Prostate gland (tissue), 2 donors: Measurements from ENCODE around the gene KBTBD13. TPM values are rescaled to one million over a fixed set of nuclear protein-coding genes. Genes with fewer than 3 reads are reported as not detected.
"Not testable (repeated sequence)": the region's sequence is repeated elsewhere in the genome, so short reads cannot be mapped to it uniquely, and the experiment has no call there.

Experiments
- DNase-seq: peaks from one replicate; pipeline ENCODE4 v3.0.0-alpha.2; 2019; ENCODE audit warnings: low spot score
- H3K27ac ChIP-seq, 2 donors: fragments of 200-600 bp; sonication (generic); 2 replicates each; pipeline ENCODE4 v1.5.1; 2017 to 2019
- H3K27me3 ChIP-seq: fragments of 200-600 bp; sonication (generic); replicated peaks from 2 replicates; pipeline ENCODE4 v1.5.1; 2019; ENCODE audit not compliant: insufficient read depth
- H3K36me3 ChIP-seq, 2 donors: fragments of 200-600 bp; sonication (generic); 1 replicate in 1 of 2; 2 replicates in 1 of 2; pipeline versions ENCODE4 v1.5.1 to v1.8.1; 2017 to 2019
- H3K4me1 ChIP-seq: fragments of 200-600 bp; sonication (generic); replicated peaks from 2 replicates; pipeline ENCODE4 v1.5.1; 2019
- H3K4me3 ChIP-seq, 2 donors: fragments of 200-600 bp; sonication (generic); 2 replicates each; pipeline ENCODE4 v1.5.1; 2017 to 2019
- H3K9me3 ChIP-seq: fragments of 200-600 bp; sonication (generic); 2 replicates; pipeline ENCODE4 v1.5.1; 2017
- POLR2A ChIP-seq: fragments of 450-650 bp; IDR thresholded peaks from one replicate; pipeline ENCODE4 v1.6.1; 2016; ENCODE audit warnings: antibody characterized with exemption, mild to moderate bottlenecking
- POLR2AphosphoS5 ChIP-seq: sonication (generic); formaldehyde crosslinking; IDR thresholded peaks from one replicate; pipeline ENCODE4 v1.6.1; 2017; ENCODE audit warnings: antibody characterized with exemption
- WGBS: methylation state at CpG from one replicate; pipeline ENCODE4 v1.1.5; 2018; 5-methylcytosine and 5-hydroxymethylcytosine counted together
- intact Hi-C: fragments of 100-400 bp; cut with DNase I; formaldehyde crosslinking; loops from one replicate; pipeline ENCODE4 v1.14.2; 2022
- total RNA-seq, 2 donors: library from RNA; depleted of rRNA; stranded (reverse); fragments of >200 nt; gene quantifications; one replicate each; pipeline ENCODE4 v1.1.0, GENCODE V29; 2016
- TF ChIP-seq, protein P1 (sequence below), 4 experiments: fragments of 200-600 bp in 2 of 4; fragments of 450-650 bp in 2 of 4; sonication (generic) in 2 of 4; IDR thresholded peaks; 1 replicate in 3 of 4; 2 replicates in 1 of 4; pipeline ENCODE4 v1.5.1; 2016 to 2019; ENCODE audit warnings: antibody characterized with exemption in 4 of 4, mild to moderate bottlenecking in 2 of 4, moderate library complexity in 2 of 4

The KBTBD13 gene
- total RNA-seq, 2 donors from 2014 or later, result 0.57 TPM; not detected in 1

- no peak for DNase-seq
- Histone ChIP-seq H3K27ac (peak overlapping the region; percentile 36 to 53), H3K9me3 (no peaks in the 10 kb centered on the region), H3K4me3 (no peak overlapping the region), H3K27me3 (peaks cover 2% of the 10 kb centered on the region), H3K36me3 (no peaks in the 10 kb centered on the region), H3K4me1 (no peaks in the 10 kb centered on the region)
- TF ChIP-seq POLR2AphosphoS5, result peak; percentile 7
- TF ChIP-seq, protein P1, sequence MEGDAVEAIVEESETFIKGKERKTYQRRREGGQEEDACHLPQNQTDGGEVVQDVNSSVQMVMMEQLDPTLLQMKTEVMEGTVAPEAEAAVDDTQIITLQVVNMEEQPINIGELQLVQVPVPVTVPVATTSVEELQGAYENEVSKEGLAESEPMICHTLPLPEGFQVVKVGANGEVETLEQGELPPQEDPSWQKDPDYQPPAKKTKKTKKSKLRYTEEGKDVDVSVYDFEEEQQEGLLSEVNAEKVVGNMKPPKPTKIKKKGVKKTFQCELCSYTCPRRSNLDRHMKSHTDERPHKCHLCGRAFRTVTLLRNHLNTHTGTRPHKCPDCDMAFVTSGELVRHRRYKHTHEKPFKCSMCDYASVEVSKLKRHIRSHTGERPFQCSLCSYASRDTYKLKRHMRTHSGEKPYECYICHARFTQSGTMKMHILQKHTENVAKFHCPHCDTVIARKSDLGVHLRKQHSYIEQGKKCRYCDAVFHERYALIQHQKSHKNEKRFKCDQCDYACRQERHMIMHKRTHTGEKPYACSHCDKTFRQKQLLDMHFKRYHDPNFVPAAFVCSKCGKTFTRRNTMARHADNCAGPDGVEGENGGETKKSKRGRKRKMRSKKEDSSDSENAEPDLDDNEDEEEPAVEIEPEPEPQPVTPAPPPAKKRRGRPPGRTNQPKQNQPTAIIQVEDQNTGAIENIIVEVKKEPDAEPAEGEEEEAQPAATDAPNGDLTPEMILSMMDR (IDR thresholded peaks at IDR 0.05), result no peak
- intact Hi-C loops, result no loop called here
- 36% methylated on average over 5 of the region's 5 CpGs for WGBS
Measured at GRCh38 chr15:65071381-65071811, 5.2 kb upstream of the KBTBD13 start.

GRCh38 chr15:65072027-65072426 is 4.5 kb upstream of the KBTBD13 start:
- DNase-seq, result no peak
- Histone ChIP-seq H3K36me3 (no peaks in the 10 kb centered on the region), H3K9me3 (no peaks in the 10 kb centered on the region), H3K27ac (peak overlapping the region; percentile 36 to 53), H3K27me3 (peaks cover 2% of the 10 kb centered on the region), H3K4me3 (no peak overlapping the region), H3K4me1 (no peaks in the 10 kb centered on the region)
- intact Hi-C loops, result no loop called here
- TF ChIP-seq POLR2AphosphoS5 (no peak), POLR2A (no peak)
- TF ChIP-seq, protein P1 (IDR thresholded peaks at IDR 0.05), result no peak
- WGBS, result 77% methylated on average over 1 of the region's 1 CpG

GRCh38 chr15:65072617-65073016 is 3.9 kb upstream of the KBTBD13 start:
- intact Hi-C loops, result no loop called here
- H3K27me3 ChIP-seq, result no peaks in the 10 kb centered on the region
- no peaks in the 10 kb centered on the region for H3K9me3 ChIP-seq
- WGBS, result 94% methylated on average over 3 of the region's 3 CpGs
- H3K4me3 ChIP-seq, result no peak overlapping the region
- H3K36me3 ChIP-seq, result no peaks in the 10 kb centered on the region
- H3K27ac ChIP-seq, result peak overlapping the region; percentile 36 to 53
- TF ChIP-seq, protein P1 (IDR thresholded peaks at IDR 0.05), result no peak
- no peak for TF ChIP-seq POLR2A
- TF ChIP-seq POLR2AphosphoS5, result no peak
- no peaks in the 10 kb centered on the region for H3K4me1 ChIP-seq
- no peak for DNase-seq

GRCh38 chr15:65074946-65075345 is 1.6 kb upstream of the KBTBD13 start:
- H3K4me1 ChIP-seq, result not testable (repeated sequence)

DNA sequence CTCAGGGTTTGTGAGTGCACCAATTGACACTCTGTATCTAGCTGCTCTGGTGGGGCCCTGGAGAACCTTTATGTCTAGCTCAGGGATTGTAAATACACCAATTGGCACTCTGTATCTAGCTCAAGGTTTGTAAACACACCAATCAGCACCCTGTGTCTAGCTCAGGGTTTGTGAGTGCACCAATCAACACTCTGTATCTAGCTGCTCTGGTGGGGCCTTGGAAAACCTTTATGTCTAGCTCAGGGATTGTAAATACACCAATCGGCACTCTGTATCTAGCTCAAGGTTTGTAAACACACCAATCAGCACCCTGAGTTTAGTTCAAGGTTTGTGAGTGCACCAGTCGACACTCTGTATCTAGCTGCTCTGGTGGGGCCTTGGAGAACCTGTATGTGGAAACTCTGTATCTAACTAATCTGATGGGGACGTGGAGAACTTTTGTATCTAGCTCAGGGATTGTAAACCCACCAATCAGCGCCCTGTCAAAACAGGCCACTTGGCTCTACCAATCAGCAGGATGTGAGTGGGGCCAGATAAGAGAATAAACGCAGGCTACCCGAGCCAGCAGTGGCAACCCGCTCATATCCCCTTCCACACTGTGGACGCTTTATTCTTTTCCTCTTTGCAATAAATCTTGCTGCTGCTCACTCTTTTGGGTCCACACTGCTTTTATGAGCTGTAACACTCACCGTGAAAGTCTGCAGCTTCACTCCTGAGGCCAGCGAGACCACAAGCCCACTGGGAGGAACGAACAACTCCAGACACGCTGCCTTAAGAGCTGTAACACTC is 745 bp upstream of the KBTBD13 start:
- H3K4me3 ChIP-seq, intact Hi-C loops: not testable (repeated sequence)

More at GRCh38 chr15:65074946-65075345, 1.6 kb upstream of the KBTBD13 start:
- H3K27ac ChIP-seq, H3K36me3 ChIP-seq, H3K4me3 ChIP-seq, H3K9me3 ChIP-seq, DNase-seq, intact Hi-C loops, H3K27me3 ChIP-seq: not testable (repeated sequence)
- WGBS, result 97% methylated on average over 21 of the region's 22 CpGs

More for the DNA sequence above, 745 bp upstream of the KBTBD13 start:
- H3K27ac ChIP-seq, DNase-seq, H3K36me3 ChIP-seq, H3K4me1 ChIP-seq, H3K9me3 ChIP-seq, H3K27me3 ChIP-seq: not testable (repeated sequence)
- 41% methylated on average over 12 of the region's 12 CpGs for WGBS
